Measurements from ENCODE around the gene HOXD12. TPM values are rescaled to one million over a fixed set of nuclear protein-coding genes. Genes with fewer than 3 reads are reported as not detected.

Gene HOXD12
- total RNA-seq, 4 donors from 2014 or later, result not detected

DNA sequence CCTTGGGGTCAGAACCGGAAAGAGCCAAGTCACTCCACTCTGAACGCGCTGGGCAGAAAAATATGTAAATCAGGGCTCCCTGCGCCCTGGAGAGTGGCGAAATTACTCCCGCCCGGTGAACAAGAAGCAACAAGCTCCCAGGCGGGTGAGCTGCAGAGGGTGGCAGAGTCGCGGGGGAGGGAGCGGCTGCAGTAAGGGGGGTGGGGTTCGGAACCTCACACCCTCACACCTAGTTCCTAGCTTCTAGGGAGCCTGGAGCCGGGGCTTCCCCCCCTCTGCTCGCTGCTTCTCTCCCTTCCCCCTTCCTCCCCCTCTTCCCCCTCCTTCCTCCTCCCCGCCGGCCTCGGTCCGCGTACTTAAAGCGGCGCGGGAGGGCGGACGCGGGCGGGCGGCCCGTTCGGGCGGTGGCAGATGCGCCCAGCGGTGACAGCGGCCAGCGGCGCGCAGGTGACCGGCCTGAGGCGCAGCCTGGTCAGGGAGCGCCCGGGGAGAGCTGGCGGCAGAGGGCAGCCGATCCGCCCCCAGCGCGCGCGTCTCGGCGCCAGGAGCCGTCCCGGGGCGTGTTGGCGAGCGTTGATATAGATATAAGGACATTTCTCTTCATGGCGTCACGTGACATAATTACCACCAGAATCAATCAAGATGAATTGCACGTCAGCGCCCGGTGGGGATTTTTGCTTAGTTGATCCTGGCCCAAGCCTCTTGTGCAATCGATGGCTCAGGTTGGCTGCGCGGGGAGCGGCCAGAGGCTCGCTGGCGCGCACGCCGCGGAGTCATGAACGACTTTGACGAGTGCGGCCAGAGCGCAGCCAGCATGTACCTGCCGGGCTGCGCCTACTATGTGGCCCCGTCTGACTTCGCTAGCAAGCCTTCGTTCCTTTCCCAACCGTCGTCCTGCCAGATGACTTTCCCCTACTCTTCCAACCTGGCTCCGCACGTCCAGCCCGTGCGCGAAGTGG lies 7.3 kb downstream of the HOXD12 start, which contains the start of gene HOXD11:
Gene HOXD11, plus strand, starts transcription at position 700 of the 959 bp plus-strand sequence. Its CDS starts 76 bp downstream, at position 776.
- H3K27ac ChIP-seq, result peak within 1 kb of the TSS; percentile 51 to 79 (median 60)
- H3K4me3 ChIP-seq, result peak within 1 kb of the TSS; percentile 8 to 52 (median 28)
- peak; percentile 66 for DNase-seq
- peaks cover 8 to 51% (median 26%) of the 10 kb centered on the region in 4 donors for H3K4me1 ChIP-seq
- peaks cover 98% of the 10 kb centered on the region for H3K27me3 ChIP-seq
- intact Hi-C loops (cut with DNase I; ENCODE audit: low total_unique reads) (no loop called here), in situ Hi-C loops (cut with MboI; ENCODE audit: low pct_ligation_motif_present in 1 of 4, low pct_unique_long_range_greater_than_20kb in 1 of 4, low sequenced_read_pairs in 3 of 4) (loop anchor here in 3 of 4 donors (25.0 kb wide), 2 partner anchors 705 to 1030 kb away; no protein-coding TSS in a partner anchor)
- peak; percentile 15 for TF ChIP-seq POLR2A (IDR thresholded peaks at IDR 0.05)
- peak; percentile 15 to 49 (median 44) for TF ChIP-seq POLR2AphosphoS5 (IDR thresholded peaks at IDR 0.05)
- TF ChIP-seq, protein P1, sequence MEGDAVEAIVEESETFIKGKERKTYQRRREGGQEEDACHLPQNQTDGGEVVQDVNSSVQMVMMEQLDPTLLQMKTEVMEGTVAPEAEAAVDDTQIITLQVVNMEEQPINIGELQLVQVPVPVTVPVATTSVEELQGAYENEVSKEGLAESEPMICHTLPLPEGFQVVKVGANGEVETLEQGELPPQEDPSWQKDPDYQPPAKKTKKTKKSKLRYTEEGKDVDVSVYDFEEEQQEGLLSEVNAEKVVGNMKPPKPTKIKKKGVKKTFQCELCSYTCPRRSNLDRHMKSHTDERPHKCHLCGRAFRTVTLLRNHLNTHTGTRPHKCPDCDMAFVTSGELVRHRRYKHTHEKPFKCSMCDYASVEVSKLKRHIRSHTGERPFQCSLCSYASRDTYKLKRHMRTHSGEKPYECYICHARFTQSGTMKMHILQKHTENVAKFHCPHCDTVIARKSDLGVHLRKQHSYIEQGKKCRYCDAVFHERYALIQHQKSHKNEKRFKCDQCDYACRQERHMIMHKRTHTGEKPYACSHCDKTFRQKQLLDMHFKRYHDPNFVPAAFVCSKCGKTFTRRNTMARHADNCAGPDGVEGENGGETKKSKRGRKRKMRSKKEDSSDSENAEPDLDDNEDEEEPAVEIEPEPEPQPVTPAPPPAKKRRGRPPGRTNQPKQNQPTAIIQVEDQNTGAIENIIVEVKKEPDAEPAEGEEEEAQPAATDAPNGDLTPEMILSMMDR (IDR thresholded peaks at IDR 0.05), result no peak
- WGBS, 2 donors (ENCODE audit: low coverage in 1 of 2), result 0 to 10% methylated on average over 3 to 64 of the region's 85 CpGs
- H3K36me3 ChIP-seq, result no peaks in the 10 kb centered on the region
- no peaks in the 10 kb centered on the region for H3K9me3 ChIP-seq

DNA sequence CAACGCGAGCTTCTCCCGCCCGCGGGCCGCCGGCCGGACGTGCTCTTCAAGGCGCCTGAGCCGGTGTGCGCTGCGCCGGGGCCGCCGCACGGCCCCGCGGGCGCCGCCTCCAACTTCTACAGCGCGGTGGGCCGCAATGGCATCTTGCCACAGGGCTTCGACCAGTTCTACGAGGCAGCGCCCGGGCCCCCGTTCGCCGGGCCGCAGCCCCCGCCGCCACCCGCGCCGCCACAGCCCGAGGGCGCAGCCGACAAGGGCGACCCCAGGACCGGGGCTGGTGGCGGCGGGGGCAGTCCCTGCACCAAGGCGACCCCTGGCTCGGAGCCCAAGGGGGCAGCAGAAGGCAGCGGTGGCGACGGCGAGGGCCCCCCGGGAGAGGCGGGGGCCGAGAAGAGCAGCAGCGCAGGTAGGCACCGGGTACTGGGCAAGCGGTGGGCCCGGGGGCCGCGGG lies 8.2 kb downstream of the HOXD12 start:
- TF ChIP-seq POLR2A (IDR thresholded peaks at IDR 0.05) (no peak), EP300 (IDR thresholded peaks at IDR 0.05; ENCODE audit: low read depth) (no peak), POLR2AphosphoS5 (IDR thresholded peaks at IDR 0.05) (no peak)
- TF ChIP-seq, protein P1 (IDR thresholded peaks at IDR 0.05), result no peak
- Histone ChIP-seq H3K27me3 (peaks cover 98% of the 10 kb centered on the region), H3K36me3 (no peaks in the 10 kb centered on the region), H3K4me1 (peaks cover 8 to 51% (median 26%) of the 10 kb centered on the region in 4 donors), H3K9me3 (no peaks in the 10 kb centered on the region), H3K4me3 (peak overlapping the region; percentile 8 to 47 (median 26)), H3K27ac (peak overlapping the region; percentile 26 to 73 (median 56))
- in situ Hi-C loops (cut with MboI; ENCODE audit: low pct_ligation_motif_present in 1 of 4, low pct_unique_long_range_greater_than_20kb in 1 of 4, low sequenced_read_pairs in 3 of 4), result loop anchor here in 3 of 4 donors (25.0 kb wide), 2 partner anchors 705 to 1030 kb away; no protein-coding TSS in a partner anchor
- WGBS, 2 donors (ENCODE audit: low coverage in 1 of 2), result 8% methylated on average over 43 of the region's 59 CpGs; no CpG with 5 or more reads in 1 of the 2 donors
- DNase-seq, result no peak
- intact Hi-C loops (cut with DNase I; ENCODE audit: low total_unique reads), result no loop called here

DNA sequence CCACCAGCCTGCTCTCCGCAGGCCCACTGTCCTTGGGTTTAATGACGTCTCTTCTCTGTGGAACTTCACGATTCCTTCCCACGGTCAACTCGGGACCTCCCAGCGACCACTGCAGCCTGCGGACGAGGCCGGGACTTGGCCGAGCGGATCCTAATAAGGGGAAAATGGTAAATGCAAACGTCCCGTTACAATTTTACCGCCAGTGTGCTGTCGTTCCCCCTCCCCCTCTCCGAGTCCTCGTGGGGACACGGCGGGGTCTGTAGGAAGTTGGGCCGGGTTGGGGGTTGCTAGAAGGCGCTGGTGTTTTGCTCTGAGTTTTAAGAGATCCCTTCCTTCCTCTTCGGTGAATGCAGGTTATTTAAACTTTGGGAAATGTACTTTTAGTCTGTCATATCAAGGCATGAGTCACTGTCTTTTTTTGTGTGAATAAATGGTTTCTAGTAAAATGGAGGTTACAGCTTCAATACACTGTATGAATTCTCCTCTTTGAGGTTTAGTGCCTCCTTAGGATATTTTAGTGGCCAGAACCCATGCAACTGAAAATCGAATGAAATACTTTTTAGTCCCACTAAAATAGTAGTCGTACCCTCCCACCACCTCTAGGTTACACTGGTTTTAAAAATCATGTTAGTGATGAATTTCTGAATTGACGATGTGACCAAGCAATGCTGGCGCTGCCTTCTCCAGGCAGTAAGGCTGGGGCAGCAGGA lies 9.8 kb downstream of the HOXD12 start:
- in situ Hi-C loops (cut with MboI; ENCODE audit: low pct_ligation_motif_present in 1 of 4, low pct_unique_long_range_greater_than_20kb in 1 of 4, low sequenced_read_pairs in 3 of 4), result loop anchor here in 3 of 4 donors (25.0 kb wide), 2 partner anchors 703 to 1028 kb away; no protein-coding TSS in a partner anchor
- intact Hi-C loops (cut with DNase I; ENCODE audit: low total_unique reads), result no loop called here
- Histone ChIP-seq H3K27ac (peak overlapping the region; percentile 15 to 73 (median 46)), H3K27me3 (peaks cover 98% of the 10 kb centered on the region), H3K4me1 (peaks cover 8 to 44% (median 22%) of the 10 kb centered on the region in 4 donors), H3K4me3 (peak overlapping the region in 2 of 4 donors; percentile 22 to 47), H3K36me3 (no peaks in the 10 kb centered on the region), H3K9me3 (no peaks in the 10 kb centered on the region)
- TF ChIP-seq EP300 (IDR thresholded peaks at IDR 0.05; ENCODE audit: low read depth) (no peak), POLR2AphosphoS5 (IDR thresholded peaks at IDR 0.05) (no peak), POLR2A (IDR thresholded peaks at IDR 0.05) (no peak)
- TF ChIP-seq, protein P1 (IDR thresholded peaks at IDR 0.05), result no peak
- DNase-seq, result no peak
- 45 to 53% methylated on average over 10 to 26 of the region's 26 CpGs for WGBS, 2 donors (ENCODE audit: low coverage in 1 of 2)

Measured in transverse colon (tissue), 4 donors.